Spleen (tissue), 11 donors: ENCODE results near the gene GLDN. TPM values are rescaled to one million over a fixed set of nuclear protein-coding genes. Genes with fewer than 3 reads are reported as not detected.
A peak's percentile ranks its signal among the peaks of the same experiment; 100 is the strongest.

Experiments used
- DNase-seq: peaks from one replicate; pipeline ENCODE4 v3.0.0-alpha.2; 2020
- H3K27ac ChIP-seq, 8 donors: fragments of 200-600 bp; sonication (generic) in 7 of 8; 1 replicate in 4 of 8; 2 replicates in 4 of 8; pipeline versions ENCODE4 v1.5.0 to v1.8.0; 2016 to 2021; ENCODE audit warnings: inconsistent platforms in 4 of 8, mild to moderate bottlenecking in 4 of 8, moderate library complexity in 1 of 8
- H3K27me3 ChIP-seq, 7 donors: fragments of 200-600 bp; sonication (generic) in 6 of 7; replicated peaks in 1 of 7; 1 replicate in 4 of 7; 2 replicates in 3 of 7; pipeline versions ENCODE4 v1.5.0 to v1.8.0; 2016 to 2021; ENCODE audit warnings: inconsistent platforms in 3 of 7, mild to moderate bottlenecking in 1 of 7
- H3K36me3 ChIP-seq, 6 donors: fragments of 200-600 bp; sonication (generic) in 5 of 6; 1 replicate in 4 of 6; 2 replicates in 2 of 6; pipeline versions ENCODE4 v1.5.0 to v1.8.0; 2016 to 2021; ENCODE audit warnings: inconsistent platforms in 2 of 6
- H3K4me1 ChIP-seq, 6 donors: fragments of 200-600 bp; sonication (generic) in 5 of 6; 1 replicate in 3 of 6; 2 replicates in 3 of 6; pipeline versions ENCODE4 v1.5.0 to v1.8.0; 2016 to 2021; ENCODE audit warnings: inconsistent platforms in 3 of 6
- H3K4me3 ChIP-seq, 8 donors: fragments of 200-600 bp; sonication (generic) in 7 of 8; 1 replicate in 4 of 8; 2 replicates in 4 of 8; pipeline versions ENCODE4 v1.5.0 to v1.8.0; 2016 to 2021; ENCODE audit warnings: inconsistent platforms in 4 of 8, mild to moderate bottlenecking in 4 of 8, moderate library complexity in 2 of 8
- H3K9me3 ChIP-seq, 8 donors: fragments of 200-600 bp; sonication (generic) in 7 of 8; 1 replicate in 4 of 8; 2 replicates in 4 of 8; pipeline versions ENCODE4 v1.5.0 to v1.8.0; 2016 to 2021; ENCODE audit warnings: inconsistent platforms in 4 of 8
- POLR2A ChIP-seq, 3 donors: fragments of 450-650 bp; IDR thresholded peaks; one replicate each; pipeline ENCODE4 v1.5.1; 2017; ENCODE audit warnings: antibody characterized with exemption in 3 of 3, mild to moderate bottlenecking in 1 of 3
- POLR2AphosphoS5 ChIP-seq, 3 donors: sonication (generic); formaldehyde crosslinking; IDR thresholded peaks; one replicate each; pipeline ENCODE4 v1.5.1; 2017; ENCODE audit warnings: antibody characterized with exemption in 3 of 3
- WGBS, 5 donors: extraction: QIAGEN DNeasy Blood & Tissue Kit in 3 of 5; methylation state at CpG; one replicate each; pipeline versions ENCODE4 v1.1.5 to v1.1.7; 2013 to 2018; 5-methylcytosine and 5-hydroxymethylcytosine counted together
- intact Hi-C: fragments of 100-400 bp; cut with DNase I; formaldehyde crosslinking; loops from one replicate; pipeline ENCODE4 v1.15.0; 2023; ENCODE audit warnings: low total_unique reads
- polyA plus RNA-seq, 3 donors: library from polyadenylated mRNA; stranded (reverse); fragments of 200-250 nt; gene quantifications; one replicate each; pipeline ENCODE4 v1.2.1, GENCODE V29; 2013
- total RNA-seq, 7 donors: library from RNA; depleted of rRNA in 3 of 7; stranded (reverse); fragments of >200 nt in 3 of 7; fragmentation: NEBNext Ultra II Directional in 4 of 7; extraction: Animal tissue kit (Norgen Biotek cat#: 25700) in 4 of 7; gene quantifications; one replicate each; pipeline versions ENCODE4 v1.1.0 to v1.2.1, GENCODE V29; 2016 to 2021
- TF ChIP-seq, protein P1 (sequence below), 11 experiments: fragments of 200-600 bp in 7 of 11; fragments of 450-650 bp in 4 of 11; sonication (generic) in 4 of 11; IDR thresholded peaks in 8 of 11; conservative IDR thresholded peaks in 3 of 11; 1 replicate in 7 of 11; 2 replicates in 4 of 11; pipeline versions ENCODE4 v1.4.0 to v1.8.0; 2016 to 2021; ENCODE audit warnings: antibody characterized with exemption in 11 of 11, inconsistent platforms in 4 of 11, mild to moderate bottlenecking in 1 of 11
- donor health status: healthy with polysubstance abuse.
- donor health status: DM: no; HTN: no; CAD: no; lungs with moderate emphysema.
- donor health status: DM: no; HTN: no; CAD: no.
- donor health status: Bipolar disorder and iron deficiency.
- donor health status: healthy.
- donor health status: DM: no; HTN: no; CAD: no.
- donor health status: DM: yes; HTN: yes; CAD: no.

GLDN gene
- total and polyA plus RNA-seq, 10 donors, result 0.94 to 18.2 (median 3.5) TPM

DNA sequence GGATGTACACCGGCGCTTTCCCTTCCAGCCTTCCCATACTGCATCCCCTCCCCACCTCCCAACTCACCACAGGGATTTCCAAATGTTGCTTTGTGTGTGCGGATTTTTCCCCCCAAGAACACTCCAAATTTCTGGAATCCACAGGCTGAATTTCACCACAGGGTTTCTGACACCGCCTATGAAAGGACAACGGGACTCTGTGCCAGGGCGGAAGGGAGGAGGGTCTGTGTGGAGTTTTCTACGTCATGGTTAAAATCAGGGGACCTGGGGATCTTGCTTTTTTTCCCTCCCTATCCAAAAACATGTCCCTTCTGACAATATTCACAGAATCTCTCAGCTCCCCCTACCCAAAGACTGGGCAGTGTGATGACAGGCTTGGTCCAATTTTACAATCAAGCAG, 17.7 kb upstream of the GLDN start:
- Histone ChIP-seq H3K36me3 (no peaks in the 10 kb centered on the region), H3K27me3 (peaks cover 0 to 2% (median 0%) of the 10 kb centered on the region in 7 donors), H3K9me3 (peaks cover 0 to 3% (median 0%) of the 10 kb centered on the region in 8 donors), H3K4me3 (no peak overlapping the region), H3K4me1 (peaks cover 0 to 17% (median 8%) of the 10 kb centered on the region in 6 donors), H3K27ac (peak overlapping the region in 2 of 8 donors; percentile 55 to 72)
- DNase-seq, result no peak
- WGBS, 5 donors, result 75 to 91% (median 88%) methylated on average over 7 of the region's 7 CpGs
- no peak for TF ChIP-seq POLR2A (IDR thresholded peaks at IDR 0.05)
- TF ChIP-seq, protein P1, sequence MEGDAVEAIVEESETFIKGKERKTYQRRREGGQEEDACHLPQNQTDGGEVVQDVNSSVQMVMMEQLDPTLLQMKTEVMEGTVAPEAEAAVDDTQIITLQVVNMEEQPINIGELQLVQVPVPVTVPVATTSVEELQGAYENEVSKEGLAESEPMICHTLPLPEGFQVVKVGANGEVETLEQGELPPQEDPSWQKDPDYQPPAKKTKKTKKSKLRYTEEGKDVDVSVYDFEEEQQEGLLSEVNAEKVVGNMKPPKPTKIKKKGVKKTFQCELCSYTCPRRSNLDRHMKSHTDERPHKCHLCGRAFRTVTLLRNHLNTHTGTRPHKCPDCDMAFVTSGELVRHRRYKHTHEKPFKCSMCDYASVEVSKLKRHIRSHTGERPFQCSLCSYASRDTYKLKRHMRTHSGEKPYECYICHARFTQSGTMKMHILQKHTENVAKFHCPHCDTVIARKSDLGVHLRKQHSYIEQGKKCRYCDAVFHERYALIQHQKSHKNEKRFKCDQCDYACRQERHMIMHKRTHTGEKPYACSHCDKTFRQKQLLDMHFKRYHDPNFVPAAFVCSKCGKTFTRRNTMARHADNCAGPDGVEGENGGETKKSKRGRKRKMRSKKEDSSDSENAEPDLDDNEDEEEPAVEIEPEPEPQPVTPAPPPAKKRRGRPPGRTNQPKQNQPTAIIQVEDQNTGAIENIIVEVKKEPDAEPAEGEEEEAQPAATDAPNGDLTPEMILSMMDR (IDR thresholded peaks at IDR 0.05 in 8 of 11, conservative IDR thresholded peaks at IDR 0.05 in 3 of 11), result no peak
- intact Hi-C loops, result no loop called here

DNA sequence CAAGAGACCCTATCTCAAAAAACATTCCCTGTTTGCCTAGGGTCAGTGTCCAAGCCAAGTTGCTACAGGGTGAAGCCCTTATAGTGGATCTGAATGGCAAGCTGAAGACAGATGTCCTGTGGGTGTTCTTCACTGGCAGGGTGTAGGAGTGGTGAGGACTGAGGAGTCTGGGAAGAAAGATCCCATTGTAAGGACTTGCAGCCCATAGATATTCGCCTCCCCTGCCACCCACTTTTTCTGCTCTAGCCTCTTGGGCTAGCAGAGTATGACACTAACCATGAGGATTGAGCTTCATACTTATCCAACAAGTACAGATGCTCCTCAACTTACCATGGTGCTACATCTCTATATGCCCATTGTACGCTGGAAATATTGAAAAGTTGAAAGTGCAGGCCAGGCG, 16.3 kb upstream of the GLDN start:
- H3K36me3 ChIP-seq, result no peaks in the 10 kb centered on the region
- DNase-seq, result no peak
- peaks cover 0 to 17% (median 8%) of the 10 kb centered on the region in 6 donors for H3K4me1 ChIP-seq
- intact Hi-C loops, result no loop called here
- TF ChIP-seq POLR2A (IDR thresholded peaks at IDR 0.05) (no peak), POLR2AphosphoS5 (IDR thresholded peaks at IDR 0.05) (no peak)
- TF ChIP-seq, protein P1 (IDR thresholded peaks at IDR 0.05 in 8 of 11, conservative IDR thresholded peaks at IDR 0.05 in 3 of 11), result no peak
- WGBS, 5 donors, result 90 to 95% (median 94%) methylated on average over 3 of the region's 3 CpGs
- peaks cover 0 to 12% (median 0%) of the 10 kb centered on the region in 7 donors for H3K27me3 ChIP-seq
- peaks cover 0 to 5% (median 0%) of the 10 kb centered on the region in 8 donors for H3K9me3 ChIP-seq
- no peak overlapping the region for H3K27ac ChIP-seq
- no peak overlapping the region for H3K4me3 ChIP-seq

DNA sequence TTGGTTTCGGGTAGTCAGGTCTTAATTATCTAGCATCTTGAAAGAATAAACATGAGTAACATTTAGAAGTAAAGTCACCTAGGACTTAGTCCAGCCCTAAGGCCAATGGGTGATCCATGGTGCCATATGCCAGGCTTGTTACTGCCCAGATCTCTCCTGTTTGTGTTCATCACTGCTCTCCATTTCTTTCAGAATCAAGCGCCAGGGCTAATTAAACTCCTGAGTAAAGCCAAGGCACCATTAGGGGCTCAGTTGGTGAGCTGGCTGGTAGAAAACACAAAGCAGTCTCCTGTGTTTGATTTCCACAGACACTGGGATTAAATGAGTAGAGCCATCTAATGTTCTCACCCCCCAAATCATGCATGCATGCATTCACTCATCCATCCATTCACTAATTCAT, 14.4 kb upstream of the GLDN start:
- 86 to 97% (median 95%) methylated on average over 2 of the region's 2 CpGs for WGBS, 5 donors
- no peak overlapping the region for H3K4me3 ChIP-seq
- TF ChIP-seq POLR2A (IDR thresholded peaks at IDR 0.05) (no peak), POLR2AphosphoS5 (IDR thresholded peaks at IDR 0.05) (no peak)
- TF ChIP-seq, protein P1 (IDR thresholded peaks at IDR 0.05 in 8 of 11, conservative IDR thresholded peaks at IDR 0.05 in 3 of 11), result no peak
- peaks cover 0 to 5% (median 0%) of the 10 kb centered on the region in 8 donors for H3K9me3 ChIP-seq
- DNase-seq, result no peak
- H3K4me1 ChIP-seq, result peaks cover 0 to 26% (median 8%) of the 10 kb centered on the region in 6 donors
- peaks cover 0 to 22% (median 0%) of the 10 kb centered on the region in 7 donors for H3K27me3 ChIP-seq
- no peaks in the 10 kb centered on the region for H3K36me3 ChIP-seq
- no peak overlapping the region for H3K27ac ChIP-seq
- intact Hi-C loops, result no loop called here

DNA sequence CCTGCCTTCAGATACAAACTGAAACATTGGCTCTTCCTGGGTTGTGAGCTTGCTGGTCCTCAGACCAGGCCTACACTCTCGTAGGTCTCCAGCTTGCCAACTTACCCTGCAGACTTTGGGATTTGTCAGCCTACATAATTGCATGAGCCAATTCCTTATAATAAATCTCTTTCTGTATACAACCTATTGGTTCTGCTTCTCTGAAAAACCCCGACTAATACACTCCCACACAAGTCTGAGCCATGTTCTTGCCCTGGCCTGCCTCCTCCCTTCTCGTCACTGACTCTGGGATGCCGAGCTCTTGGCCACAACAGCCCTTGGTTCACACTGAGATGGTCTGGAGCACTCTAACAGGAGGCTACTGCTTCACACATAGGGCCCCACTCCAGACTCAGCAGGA, 12.5 kb upstream of the GLDN start:
- H3K4me3 ChIP-seq, result no peak overlapping the region
- WGBS, 5 donors, result 78 to 82% (median 79%) methylated on average over 4 of the region's 4 CpGs

More for the DNA sequence above, 12.5 kb upstream of the GLDN start:
- Histone ChIP-seq H3K4me1 (peaks cover 0 to 29% (median 6%) of the 10 kb centered on the region in 6 donors), H3K36me3 (no peaks in the 10 kb centered on the region), H3K27me3 (peaks cover 0 to 22% (median 0%) of the 10 kb centered on the region in 7 donors), H3K9me3 (peaks cover 0 to 5% (median 0%) of the 10 kb centered on the region in 8 donors), H3K27ac (peak overlapping the region in 1 of 8 donors; percentile 7)
- TF ChIP-seq POLR2A (IDR thresholded peaks at IDR 0.05) (no peak), POLR2AphosphoS5 (IDR thresholded peaks at IDR 0.05) (no peak)
- TF ChIP-seq, protein P1 (IDR thresholded peaks at IDR 0.05 in 8 of 11, conservative IDR thresholded peaks at IDR 0.05 in 3 of 11), result no peak
- DNase-seq, result no peak
- intact Hi-C loops, result no loop called here
